OCI-LY7 (cell line): ENCODE data around the gene RNF144A. TPM values are rescaled to one million over a fixed set of nuclear protein-coding genes. Genes with fewer than 3 reads are reported as not detected.
A peak's percentile ranks its signal among the peaks of the same experiment; 100 is the strongest.

Source experiments
- Bru-seq: library from RNA; stranded (reverse); fragments of 400-500 nt; gene quantifications from one replicate; lab custom pipeline; 2021; lab: Mats Ljungman, UMichigan
- BruChase-seq, 2 experiments: library from RNA; stranded (reverse); fragments of 400-500 nt; gene quantifications; one replicate each; lab custom pipeline; 2021; lab: Mats Ljungman, UMichigan
- BruUV-seq: library from RNA; stranded (reverse); fragments of 400-500 nt; replicated peaks from 2 replicates; lab custom pipeline; 2021; lab: Mats Ljungman, UMichigan
- CTCF ChIA-PET: fragments of 300-600 bp; sonication (Branson Sonifier 250); formaldehyde crosslinking; loops from one replicate; lab custom pipeline; 2022; ENCODE audit warnings: antibody characterized with exemption; ENCODE audit not compliant: unreplicated experiment; lab: Charles Lee
- POLR2A ChIA-PET: fragments of 300-600 bp; sonication (Branson Sonifier 250); formaldehyde crosslinking; loops from one replicate; lab custom pipeline; 2022; ENCODE audit warnings: antibody characterized with exemption; lab: Charles Lee
- DNase-seq: peaks from one replicate; pipeline ENCODE4 v3.0.0-alpha.2; 2015; ENCODE audit warnings: low spot score
- H2AFZ ChIP-seq: fragments of 200-600 bp; sonication (generic), shearing (Covaris generic); 2 replicates; pipeline ENCODE4 v1.6.1; 2014; ENCODE audit warnings: mild to moderate bottlenecking, antibody characterized with exemption, low read length, moderate library complexity
- H3K27ac ChIP-seq: fragments of 200-600 bp; sonication (generic); 2 replicates; pipeline ENCODE4 v1.5.1; 2014; ENCODE audit warnings: mixed run types, low read depth, mild to moderate bottlenecking, moderate library complexity, low read length, inconsistent platforms; ENCODE audit not compliant: poor library complexity, severe bottlenecking
- H3K36me3 ChIP-seq: fragments of 200-600 bp; sonication (generic); 2 replicates; pipeline ENCODE4 v1.6.1; 2014; ENCODE audit warnings: mild to moderate bottlenecking, antibody characterized with exemption, low read length, moderate library complexity, mixed read lengths; ENCODE audit not compliant: insufficient read depth
- H3K4me1 ChIP-seq: fragments of 200-600 bp; sonication (generic); 2 replicates; pipeline ENCODE4 v1.5.1; 2014; ENCODE audit warnings: mild to moderate bottlenecking, low read length; ENCODE audit not compliant: insufficient read depth, poor library complexity, severe bottlenecking
- H3K4me2 ChIP-seq: fragments of 200-600 bp; sonication (generic); 2 replicates; pipeline ENCODE4 v1.6.1; 2014; ENCODE audit warnings: mild to moderate bottlenecking, low read length
- H3K4me3 ChIP-seq: fragments of 200-600 bp; sonication (generic); 2 replicates; pipeline ENCODE4 v1.5.1; 2014; ENCODE audit warnings: mild to moderate bottlenecking, low read depth, low read length; ENCODE audit not compliant: poor library complexity, severe bottlenecking
- H3K79me2 ChIP-seq: fragments of 200-600 bp; sonication (generic); 2 replicates; pipeline ENCODE4 v1.6.1; 2016; ENCODE audit warnings: low read depth, mild to moderate bottlenecking, low read length, moderate library complexity, mixed read lengths; ENCODE audit not compliant: insufficient read depth
- H3K9me2 ChIP-seq: fragments of 200-600 bp; sonication (generic); 2 replicates; pipeline ENCODE4 v1.6.1; 2016; ENCODE audit warnings: mild to moderate bottlenecking, low read length, mixed read lengths; ENCODE audit not compliant: insufficient read depth
- H3K9me3 ChIP-seq: fragments of 200-600 bp; sonication (generic); 2 replicates; pipeline ENCODE4 v1.6.1; 2014; ENCODE audit warnings: mild to moderate bottlenecking, mixed run types, low read length, mixed read lengths
- H4K20me1 ChIP-seq: fragments of 200-600 bp; sonication (generic); 2 replicates; pipeline ENCODE4 v1.6.1; 2014; ENCODE audit warnings: mild to moderate bottlenecking, antibody characterized with exemption, low read length, moderate library complexity, mixed read lengths; ENCODE audit not compliant: insufficient read depth
- EZH2phosphoT487 ChIP-seq: fragments of 200-600 bp; sonication (generic); IDR thresholded peaks from 2 replicates; pipeline ENCODE4 v1.6.1; 2018; ENCODE audit warnings: low read depth, borderline replicate concordance, mild to moderate bottlenecking, mixed run types, antibody characterized with exemption, low read length, moderate library complexity, mixed read lengths
- intact Hi-C: fragments of 100-400 bp; cut with micrococcal nuclease; formaldehyde crosslinking; loops from one replicate; pipeline ENCODE4 v1.10.0; 2022; ENCODE audit not compliant: unreplicated experiment
- long read RNA-seq: library from polyadenylated mRNA; stranded (forward); transcript quantifications from one replicate; pipeline ENCODE4 v2.0.0, GENCODE V29; 2022
- total RNA-seq, 2 experiments: library from RNA; depleted of rRNA in 1 of 2; stranded (reverse); fragments of >200 nt in 1 of 2; shearing (Covaris generic) in 1 of 2; gene quantifications; 2 replicates each; pipeline ENCODE4 v1.2.3, GENCODE V29; 2014 to 2022
- TF ChIP-seq, protein P1 (sequence below): fragments of 200-600 bp; sonication (generic); conservative IDR thresholded peaks from 2 replicates; pipeline ENCODE4 v1.5.1; 2014; ENCODE audit warnings: mild to moderate bottlenecking, antibody characterized with exemption, low read length, moderate library complexity, mixed read lengths

RNF144A gene, protein sequence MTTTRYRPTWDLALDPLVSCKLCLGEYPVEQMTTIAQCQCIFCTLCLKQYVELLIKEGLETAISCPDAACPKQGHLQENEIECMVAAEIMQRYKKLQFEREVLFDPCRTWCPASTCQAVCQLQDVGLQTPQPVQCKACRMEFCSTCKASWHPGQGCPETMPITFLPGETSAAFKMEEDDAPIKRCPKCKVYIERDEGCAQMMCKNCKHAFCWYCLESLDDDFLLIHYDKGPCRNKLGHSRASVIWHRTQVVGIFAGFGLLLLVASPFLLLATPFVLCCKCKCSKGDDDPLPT
- total RNA-seq (2014; rRNA removed; shearing (Covaris generic)) (1.9 and 2.1 TPM in 2 replicates), total RNA-seq (2022) (0.87 and 1.1 TPM in 2 replicates), Bru-seq, nascent RNA (percentile 24 among the genes with signal in this experiment), BruChase-seq, experiment 1, labeled RNA remaining after a 6-hour chase (percentile 26 among the genes with signal in this experiment), BruChase-seq, experiment 2, labeled RNA remaining after a 2-hour chase (percentile 27 among the genes with signal in this experiment)
- long read RNA-seq, partial matches to known transcripts, result 1 of 1 reads
- long read RNA-seq, other reads (novel, unspliced or antisense), result 0 of 1 reads

DNA sequence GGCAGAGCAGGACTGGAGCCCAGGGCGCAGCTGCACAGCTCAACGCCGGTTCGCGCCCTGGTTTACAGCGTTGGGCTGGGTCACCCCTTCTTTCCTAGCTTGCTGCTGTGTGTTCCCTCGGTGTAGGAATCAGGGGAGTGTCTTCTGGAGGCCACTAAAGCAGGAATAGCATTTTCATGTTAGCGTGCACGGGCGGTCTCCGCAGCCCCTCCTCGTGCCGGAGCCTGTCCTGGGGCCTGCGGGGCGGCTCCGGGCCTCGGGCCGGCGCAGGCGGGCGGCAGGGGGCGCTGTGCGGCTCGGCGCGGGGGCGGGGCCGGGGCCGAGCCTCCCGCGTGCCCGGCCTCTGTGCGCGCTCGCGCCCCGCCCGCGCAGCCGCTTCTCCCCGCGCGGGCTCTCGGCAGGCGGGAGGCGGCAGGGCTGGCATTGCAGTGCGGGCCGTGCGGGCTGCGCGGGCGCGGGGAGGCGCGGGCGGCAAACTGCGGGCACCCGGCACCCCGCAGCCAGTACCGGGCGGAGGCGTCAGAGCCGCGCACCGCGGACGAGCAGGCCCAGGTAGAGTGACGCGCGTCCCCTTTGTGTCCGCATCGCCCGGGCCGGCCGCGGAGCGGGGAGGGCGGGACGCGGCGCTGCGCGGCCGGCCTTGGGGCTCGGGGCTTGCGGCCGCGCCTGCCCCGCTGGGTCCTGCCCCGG, at the start of gene RNF144A:
TSS of gene RNF144A (plus strand) at position 342 of the 690 bp plus-strand sequence. CDS start 79,515 bp downstream, outside the sequence.
- BruUV-seq, result no TSS peak
- peak; percentile 59 for DNase-seq
- H3K4me3 ChIP-seq, result peak within 1 kb of the TSS; percentile 65
- no peak within 1 kb of the TSS for H2AFZ ChIP-seq
- ChIA-PET POLR2A (no interaction called here), CTCF (no interaction called here)
- peak within 1 kb of the TSS; percentile 60 for H3K4me2 ChIP-seq
- intact Hi-C loops, result loop anchor here (1.0 kb wide), 1 partner anchor 167 kb away; no protein-coding TSS in a partner anchor
- H3K36me3 ChIP-seq, result no peaks in the 10 kb centered on the region
- H3K9me2 ChIP-seq, result no peaks in the 10 kb centered on the region
- H3K9me3 ChIP-seq, result no peaks in the 10 kb centered on the region
- TF ChIP-seq, protein P1, sequence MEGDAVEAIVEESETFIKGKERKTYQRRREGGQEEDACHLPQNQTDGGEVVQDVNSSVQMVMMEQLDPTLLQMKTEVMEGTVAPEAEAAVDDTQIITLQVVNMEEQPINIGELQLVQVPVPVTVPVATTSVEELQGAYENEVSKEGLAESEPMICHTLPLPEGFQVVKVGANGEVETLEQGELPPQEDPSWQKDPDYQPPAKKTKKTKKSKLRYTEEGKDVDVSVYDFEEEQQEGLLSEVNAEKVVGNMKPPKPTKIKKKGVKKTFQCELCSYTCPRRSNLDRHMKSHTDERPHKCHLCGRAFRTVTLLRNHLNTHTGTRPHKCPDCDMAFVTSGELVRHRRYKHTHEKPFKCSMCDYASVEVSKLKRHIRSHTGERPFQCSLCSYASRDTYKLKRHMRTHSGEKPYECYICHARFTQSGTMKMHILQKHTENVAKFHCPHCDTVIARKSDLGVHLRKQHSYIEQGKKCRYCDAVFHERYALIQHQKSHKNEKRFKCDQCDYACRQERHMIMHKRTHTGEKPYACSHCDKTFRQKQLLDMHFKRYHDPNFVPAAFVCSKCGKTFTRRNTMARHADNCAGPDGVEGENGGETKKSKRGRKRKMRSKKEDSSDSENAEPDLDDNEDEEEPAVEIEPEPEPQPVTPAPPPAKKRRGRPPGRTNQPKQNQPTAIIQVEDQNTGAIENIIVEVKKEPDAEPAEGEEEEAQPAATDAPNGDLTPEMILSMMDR, result peak; percentile 56
- TF ChIP-seq EZH2phosphoT487, result no peak
- peaks cover 2% of the 10 kb centered on the region for H3K4me1 ChIP-seq
- no peaks in the 10 kb centered on the region for H3K79me2 ChIP-seq
- no peaks in the 10 kb centered on the region for H4K20me1 ChIP-seq
- no peak within 1 kb of the TSS for H3K27ac ChIP-seq

DNA sequence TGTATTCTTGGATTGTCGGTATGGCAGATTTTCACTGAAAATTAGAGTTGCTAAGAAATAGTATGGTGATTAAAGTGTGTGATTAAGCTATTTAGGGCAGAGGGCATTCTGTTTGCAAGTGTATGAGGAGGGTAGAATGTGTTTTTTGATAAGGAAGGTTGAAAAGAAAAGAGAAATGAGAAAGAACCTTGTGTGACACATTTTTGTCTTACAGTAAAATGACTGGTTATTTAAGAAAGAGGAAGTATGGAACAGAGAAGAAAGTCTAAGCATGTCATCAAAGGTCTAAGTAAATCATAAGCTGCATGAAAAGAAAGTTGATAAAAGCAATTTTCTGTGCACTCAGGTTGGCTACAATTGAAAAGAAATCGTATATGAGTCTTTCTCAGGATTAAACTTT, 44.8 kb upstream of the RNF144A start:
- no TSS peak for BruUV-seq
- no peaks in the 10 kb centered on the region for H3K79me2 ChIP-seq
- H3K4me1 ChIP-seq, result no peaks in the 10 kb centered on the region
- H3K9me2 ChIP-seq, result no peaks in the 10 kb centered on the region
- H3K9me3 ChIP-seq, result peaks cover 11% of the 10 kb centered on the region
- H2AFZ ChIP-seq, result no peak overlapping the region
- POLR2A ChIA-PET, result interaction anchor here (0.5 to 1.2 kb wide), 6 partner anchors 10 to 1980 kb away, joined by 3 to 8 read pairs (median 4); no protein-coding TSS in a partner anchor
- intact Hi-C loops, result no loop called here
- no peak for DNase-seq
- no peaks in the 10 kb centered on the region for H4K20me1 ChIP-seq
- TF ChIP-seq EZH2phosphoT487, result no peak
- TF ChIP-seq, protein P1, result no peak
- H3K27ac ChIP-seq, result no peak overlapping the region
- H3K36me3 ChIP-seq, result no peaks in the 10 kb centered on the region
- H3K4me3 ChIP-seq, result no peak overlapping the region
- H3K4me2 ChIP-seq, result no peak overlapping the region
- CTCF ChIA-PET, result no interaction called here
